SJCRH30 (cell line): ENCODE measurements around the gene MORC1. TPM values are rescaled to one million over a fixed set of nuclear protein-coding genes. Genes with fewer than 3 reads are reported as not detected.

Source experiments
- total RNA-seq: library from RNA; depleted of rRNA; stranded (reverse); fragments of >200 nt; shearing (Covaris generic); gene quantifications from 2 replicates; pipeline ENCODE4 v1.2.3, GENCODE V29; 2014; rRNA removed

Gene MORC1
- total RNA-seq, 1 experiment from 2014 or later = not detected

Other genes with a start within 250 kb of the MORC1 start
- gene GUCA1C, start 164.3 kb downstream of the MORC1 start, total RNA-seq = not detected in 2 replicates
- not detected in 2 replicates for gene C3orf85, start 18.6 kb upstream of the MORC1 start, total RNA-seq
- not detected in 2 replicates for gene DPPA2, start 198.4 kb upstream of the MORC1 start, total RNA-seq
- not detected in 2 replicates for gene DPPA4, start 219.4 kb upstream of the MORC1 start, total RNA-seq